ENCODE measurements around the gene NRP1. TPM values are rescaled to one million over a fixed set of nuclear protein-coding genes. Genes with fewer than 3 reads are reported as not detected.
"Not testable (repeated sequence)": the region's sequence is repeated elsewhere in the genome, so short reads cannot be mapped to it uniquely, and the experiment has no call there.

The NRP1 gene
- total RNA-seq, 1 experiment from 2014 or later = 555 TPM

- H3K27ac ChIP-seq (ENCODE audit: low read length) = no peak overlapping the region
- CTCF ChIA-PET = interaction anchor here (0.6 to 1.8 kb wide), 3 partner anchors 13 to 134 kb away, joined by 3 to 15 read pairs (median 4); no protein-coding TSS in a partner anchor
These were observed 192.2 kb downstream of the NRP1 start for GRCh38 chr10:33142295-33142694.

DNA sequence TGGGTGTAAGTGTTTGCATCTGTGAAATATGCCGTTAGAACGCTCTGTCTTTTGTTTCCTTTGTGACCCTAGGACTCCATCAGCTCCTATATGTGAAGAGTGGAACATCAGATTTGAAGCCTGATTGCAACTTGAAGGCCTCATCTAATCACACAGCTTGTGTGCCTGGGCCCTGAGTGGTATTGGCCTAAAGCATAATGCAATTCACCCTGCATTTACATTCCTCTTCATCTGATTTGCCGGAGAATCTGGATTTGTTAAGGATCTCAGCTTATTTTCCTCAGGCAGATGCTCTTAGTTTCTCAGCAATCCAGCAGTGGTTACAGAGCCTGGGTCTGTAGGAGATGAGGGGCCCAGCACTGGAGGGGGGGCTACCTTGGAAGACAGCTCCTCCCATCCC, 193.2 kb downstream of the NRP1 start:
- intact Hi-C loops (cut with micrococcal nuclease) = no loop called here
- H3K4me2 ChIP-seq (ENCODE audit: low read length) = no peak overlapping the region
- H3K9me2 ChIP-seq (replicated peaks; ENCODE audit: low read length) = no peaks in the 10 kb centered on the region
- ChIA-PET POLR2A (ENCODE audit: unreplicated experiment) (interaction anchor here (0.5 to 0.6 kb wide), 2 partner anchors 13 to 34 kb away, joined by 3 to 15 read pairs; no protein-coding TSS in a partner anchor), CTCF (no interaction called here)
- ATAC-seq (no peak), DNase-seq (no peak)
- no peak overlapping the region for H3K9ac ChIP-seq (ENCODE audit: low read length)
- H3K27ac ChIP-seq (ENCODE audit: low read length) = no peak overlapping the region
- no peaks in the 10 kb centered on the region for H3K36me3 ChIP-seq (ENCODE audit: low read depth, low read length)
- H3K4me3 ChIP-seq (ENCODE audit: low read length) = no peak overlapping the region
- TF ChIP-seq EZH2 (IDR thresholded peaks at IDR 0.05; ENCODE audit: low read length, unreplicated experiment) = no peak
- peaks cover 30% of the 10 kb centered on the region for H3K4me1 ChIP-seq (ENCODE audit: insufficient read depth, low read length)
- H3F3A ChIP-seq (ENCODE audit: low read length, unreplicated experiment) = no peaks in the 10 kb centered on the region
- H4K20me1 ChIP-seq (ENCODE audit: low read length) = no peaks in the 10 kb centered on the region
- no peaks in the 10 kb centered on the region for H3K79me2 ChIP-seq (ENCODE audit: low read length)
- H3K27me3 ChIP-seq (ENCODE audit: low read length) = no peaks in the 10 kb centered on the region
- H2AFZ ChIP-seq (ENCODE audit: low read length) = no peak overlapping the region
- no TSS peak for BruUV-seq (replicated peaks)
- no peaks in the 10 kb centered on the region for H3K9me3 ChIP-seq (ENCODE audit: low read length)

More at GRCh38 chr10:33142295-33142694, 192.2 kb downstream of the NRP1 start:
- Histone ChIP-seq H3K36me3 (ENCODE audit: low read depth, low read length) (no peaks in the 10 kb centered on the region), H3K4me3 (ENCODE audit: low read length) (no peak overlapping the region), H3K27me3 (ENCODE audit: low read length) (no peaks in the 10 kb centered on the region), H3K9ac (ENCODE audit: low read length) (no peak overlapping the region), H4K20me1 (ENCODE audit: low read length) (no peaks in the 10 kb centered on the region), H3K79me2 (ENCODE audit: low read length) (no peaks in the 10 kb centered on the region), H2AFZ (ENCODE audit: low read length) (no peak overlapping the region), H3K9me2 (replicated peaks; ENCODE audit: low read length) (no peaks in the 10 kb centered on the region), H3F3A (ENCODE audit: low read length, unreplicated experiment) (no peaks in the 10 kb centered on the region), H3K4me2 (ENCODE audit: low read length) (no peak overlapping the region), H3K9me3 (ENCODE audit: low read length) (no peaks in the 10 kb centered on the region), H3K4me1 (ENCODE audit: insufficient read depth, low read length) (peaks cover 20% of the 10 kb centered on the region)
- POLR2A ChIA-PET (ENCODE audit: unreplicated experiment) = interaction anchor here (0.6 kb wide), 1 partner anchor 51 kb away, joined by 3 read pairs; no protein-coding TSS in a partner anchor
- BruUV-seq (replicated peaks) = no TSS peak
- TF ChIP-seq EZH2phosphoT487 (IDR thresholded peaks at IDR 0.05; ENCODE audit: borderline replicate concordance, low read length) (no peak), EZH2 (IDR thresholded peaks at IDR 0.05; ENCODE audit: low read length, unreplicated experiment) (no peak)
- TF ChIP-seq, protein P1, sequence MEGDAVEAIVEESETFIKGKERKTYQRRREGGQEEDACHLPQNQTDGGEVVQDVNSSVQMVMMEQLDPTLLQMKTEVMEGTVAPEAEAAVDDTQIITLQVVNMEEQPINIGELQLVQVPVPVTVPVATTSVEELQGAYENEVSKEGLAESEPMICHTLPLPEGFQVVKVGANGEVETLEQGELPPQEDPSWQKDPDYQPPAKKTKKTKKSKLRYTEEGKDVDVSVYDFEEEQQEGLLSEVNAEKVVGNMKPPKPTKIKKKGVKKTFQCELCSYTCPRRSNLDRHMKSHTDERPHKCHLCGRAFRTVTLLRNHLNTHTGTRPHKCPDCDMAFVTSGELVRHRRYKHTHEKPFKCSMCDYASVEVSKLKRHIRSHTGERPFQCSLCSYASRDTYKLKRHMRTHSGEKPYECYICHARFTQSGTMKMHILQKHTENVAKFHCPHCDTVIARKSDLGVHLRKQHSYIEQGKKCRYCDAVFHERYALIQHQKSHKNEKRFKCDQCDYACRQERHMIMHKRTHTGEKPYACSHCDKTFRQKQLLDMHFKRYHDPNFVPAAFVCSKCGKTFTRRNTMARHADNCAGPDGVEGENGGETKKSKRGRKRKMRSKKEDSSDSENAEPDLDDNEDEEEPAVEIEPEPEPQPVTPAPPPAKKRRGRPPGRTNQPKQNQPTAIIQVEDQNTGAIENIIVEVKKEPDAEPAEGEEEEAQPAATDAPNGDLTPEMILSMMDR (conservative IDR thresholded peaks at IDR 0.05; ENCODE audit: low read depth, low read length) = no peak
- intact Hi-C loops (cut with micrococcal nuclease) = no loop called here
- DNase-seq = no peak
- ATAC-seq = no peak

DNA sequence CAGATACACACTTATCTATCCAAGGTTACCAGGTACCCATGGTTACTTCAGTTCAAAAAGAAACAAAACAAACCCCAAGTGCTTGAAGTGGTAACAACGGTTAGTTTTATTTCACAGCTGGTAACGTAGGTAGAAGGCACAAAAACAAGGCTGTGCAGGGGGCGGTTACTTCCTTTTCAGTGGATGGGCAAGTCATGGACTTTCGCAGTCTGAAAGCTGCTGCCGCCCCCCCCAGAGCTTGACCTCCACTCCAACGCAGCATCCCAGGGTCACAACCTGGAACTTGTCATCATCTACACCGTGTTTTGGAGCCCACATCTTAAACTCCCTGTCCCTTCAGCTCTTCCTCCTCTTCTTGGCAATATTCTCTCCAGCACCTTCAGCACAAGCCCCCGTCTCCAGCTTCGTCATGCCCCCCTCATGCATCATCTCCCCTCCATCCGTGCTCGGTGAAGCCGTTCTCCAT, 195.3 kb downstream of the NRP1 start:
- intact Hi-C loops (cut with micrococcal nuclease) = no loop called here
- no peak overlapping the region for H2AFZ ChIP-seq (ENCODE audit: low read length)
- H3K9ac ChIP-seq (ENCODE audit: low read length) = no peak overlapping the region
- no peak overlapping the region for H3K27ac ChIP-seq (ENCODE audit: low read length)
- H3K79me2 ChIP-seq (ENCODE audit: low read length) = no peaks in the 10 kb centered on the region
- no peaks in the 10 kb centered on the region for H4K20me1 ChIP-seq (ENCODE audit: low read length)
- H3K4me2 ChIP-seq (ENCODE audit: low read length) = no peak overlapping the region
- ATAC-seq (no peak), DNase-seq (no peak)
- H3F3A ChIP-seq (ENCODE audit: low read length, unreplicated experiment) = peaks cover 10% of the 10 kb centered on the region
- no peaks in the 10 kb centered on the region for H3K27me3 ChIP-seq (ENCODE audit: low read length)
- POLR2A ChIA-PET (ENCODE audit: unreplicated experiment) = interaction anchor here (0.5 kb wide), 1 partner anchor 13 kb away, joined by 5 read pairs; no protein-coding TSS in a partner anchor
- H3K9me2 ChIP-seq (replicated peaks; ENCODE audit: low read length) = no peaks in the 10 kb centered on the region
- H3K4me1 ChIP-seq (ENCODE audit: insufficient read depth, low read length) = peaks cover 41% of the 10 kb centered on the region
- H3K4me3 ChIP-seq (ENCODE audit: low read length) = no peak overlapping the region
- TF ChIP-seq, protein P1 (conservative IDR thresholded peaks at IDR 0.05; ENCODE audit: low read depth, low read length) = no peak
- TF ChIP-seq EZH2phosphoT487 (IDR thresholded peaks at IDR 0.05; ENCODE audit: borderline replicate concordance, low read length) (no peak), EZH2 (IDR thresholded peaks at IDR 0.05; ENCODE audit: low read length, unreplicated experiment) (no peak)
- CTCF ChIA-PET = no interaction called here
- BruUV-seq (replicated peaks) = no TSS peak
- no peaks in the 10 kb centered on the region for H3K9me3 ChIP-seq (ENCODE audit: low read length)
- H3K36me3 ChIP-seq (ENCODE audit: low read depth, low read length) = no peaks in the 10 kb centered on the region

DNA sequence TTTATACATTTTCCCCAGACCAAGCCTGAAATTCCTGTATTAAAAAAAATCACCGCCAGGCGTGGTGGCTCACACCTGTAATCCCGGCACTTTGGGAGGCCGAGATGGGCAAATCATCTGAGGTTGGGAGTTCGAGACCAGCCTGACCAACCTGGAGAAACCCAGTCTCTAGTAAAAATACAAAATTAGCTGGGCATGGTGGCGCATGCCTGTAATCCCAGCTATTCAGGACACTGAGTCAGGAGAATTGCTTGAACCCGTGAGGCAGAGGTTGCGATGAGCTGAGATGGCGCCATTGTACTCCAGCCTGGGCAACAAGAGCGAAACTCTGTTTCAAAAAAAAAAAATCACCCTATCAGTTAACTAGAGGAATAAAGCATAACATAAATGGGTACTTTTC, 195.8 kb downstream of the NRP1 start:
- CTCF ChIA-PET = not testable (repeated sequence)

More for the DNA sequence above, 195.8 kb downstream of the NRP1 start:
- intact Hi-C loops (cut with micrococcal nuclease); H3K27ac ChIP-seq (ENCODE audit: low read length); ATAC-seq; H4K20me1 ChIP-seq (ENCODE audit: low read length); BruUV-seq (replicated peaks); DNase-seq; H3K27me3 ChIP-seq (ENCODE audit: low read length); H3K4me3 ChIP-seq (ENCODE audit: low read length); H2AFZ ChIP-seq (ENCODE audit: low read length); H3K9me3 ChIP-seq (ENCODE audit: low read length); H3K36me3 ChIP-seq (ENCODE audit: low read depth, low read length); H3K9me2 ChIP-seq (replicated peaks; ENCODE audit: low read length); H3K9ac ChIP-seq (ENCODE audit: low read length); H3K79me2 ChIP-seq (ENCODE audit: low read length); H3K4me2 ChIP-seq (ENCODE audit: low read length): not testable (repeated sequence)
- POLR2A ChIA-PET (ENCODE audit: unreplicated experiment) = interaction anchor here (0.5 kb wide), 1 partner anchor 12 kb away, joined by 5 read pairs; no protein-coding TSS in a partner anchor
- H3F3A ChIP-seq (ENCODE audit: low read length, unreplicated experiment) = peaks cover 11% of the 10 kb centered on the region
- peaks cover 44% of the 10 kb centered on the region for H3K4me1 ChIP-seq (ENCODE audit: insufficient read depth, low read length)

All from PC-3 (cell line).